Psoas muscle (tissue), 8 donors: ENCODE data around the gene AUTS2. TPM values are rescaled to one million over a fixed set of nuclear protein-coding genes. Genes with fewer than 3 reads are reported as not detected.

ENCODE experiments used
- ATAC-seq, 4 donors: fragments of 200-7000 bp; cut with Tn5 transposase; one replicate each; pipeline ENCODE4 v1.9.1; 2020; ENCODE audit warnings: moderate library complexity in 3 of 4, mild to moderate bottlenecking in 2 of 4
- DNase-seq, 2 donors: peaks; one replicate each; pipeline ENCODE4 v3.0.0-alpha.2; 2020
- H3K27ac ChIP-seq: fragments of 200-600 bp; one replicate; pipeline ENCODE4 v1.8.0; 2022
- H3K27me3 ChIP-seq, 3 donors: fragments of 200-600 bp in 1 of 3; one replicate each; pipeline versions ENCODE4 v1.6.1 to v1.8.0; 2013 to 2022; ENCODE audit warnings: low read length in 2 of 3, mild to moderate bottlenecking in 2 of 3, moderate library complexity in 1 of 3; ENCODE audit not compliant: insufficient read depth in 3 of 3
- H3K36me3 ChIP-seq, 2 donors: fragments of 200-600 bp in 1 of 2; one replicate each; pipeline versions ENCODE4 v1.6.1 to v1.8.0; 2013 to 2022; ENCODE audit warnings: low read depth in 1 of 2, mild to moderate bottlenecking in 1 of 2, moderate library complexity in 1 of 2; ENCODE audit not compliant: insufficient read depth in 1 of 2
- H3K4me1 ChIP-seq: fragments of 200-600 bp; one replicate; pipeline ENCODE4 v1.8.0; 2022
- H3K4me3 ChIP-seq: fragments of 200-600 bp; one replicate; pipeline ENCODE4 v1.8.0; 2022; ENCODE audit warnings: mild to moderate bottlenecking
- H3K9me3 ChIP-seq: fragments of 200-600 bp; one replicate; pipeline ENCODE4 v1.8.0; 2022
- WGBS, 3 donors: extraction: QIAGEN DNeasy Blood & Tissue Kit; methylation state at CpG; one replicate each; pipeline versions ENCODE4 v1.1.6 to v1.1.7; 2013; 5-methylcytosine and 5-hydroxymethylcytosine counted together
- intact Hi-C, 2 donors: fragments of 100-400 bp; cut with DNase I; formaldehyde crosslinking; loops; one replicate each; pipeline versions ENCODE4 v1.11.0 to v1.14.2; 2022
- polyA plus RNA-seq, 3 donors: library from polyadenylated mRNA; stranded (reverse); fragments of 200-250 nt; gene quantifications; one replicate each; pipeline ENCODE4 v1.2.3, GENCODE V29; 2013
- total RNA-seq, 4 donors: library from RNA; stranded (reverse); fragmentation: NEBNext Ultra II Directional in 2 of 4; extraction: Animal tissue kit (Norgen Biotek cat#: 25700) in 2 of 4; gene quantifications; one replicate each; pipeline versions ENCODE4 v1.2.1 to v1.2.4, GENCODE V29; 2021 to 2023
- TF ChIP-seq, protein P1 (sequence below): fragments of 200-600 bp; IDR thresholded peaks from one replicate; pipeline ENCODE4 v1.8.0; 2022; ENCODE audit warnings: antibody characterized with exemption
- donor health status: healthy with polysubstance abuse.
- donor health status: DM: no; HTN: no; CAD: no; lungs with moderate emphysema.
- donor health status: Bipolar disorder and iron deficiency.
- donor health status: healthy.
- donor health status: DM: yes; HTN: yes; CAD: no.
- donor health status: DM: no; HTN: no; CAD: no.
- donor health status: DM: no; HTN: no; CAD: no.
- donor health status: DM: yes; HTN: yes; CAD: no.

The AUTS2 gene
- total and polyA plus RNA-seq, 7 donors = 5.0 to 33.5 (median 14.3) TPM

DNA sequence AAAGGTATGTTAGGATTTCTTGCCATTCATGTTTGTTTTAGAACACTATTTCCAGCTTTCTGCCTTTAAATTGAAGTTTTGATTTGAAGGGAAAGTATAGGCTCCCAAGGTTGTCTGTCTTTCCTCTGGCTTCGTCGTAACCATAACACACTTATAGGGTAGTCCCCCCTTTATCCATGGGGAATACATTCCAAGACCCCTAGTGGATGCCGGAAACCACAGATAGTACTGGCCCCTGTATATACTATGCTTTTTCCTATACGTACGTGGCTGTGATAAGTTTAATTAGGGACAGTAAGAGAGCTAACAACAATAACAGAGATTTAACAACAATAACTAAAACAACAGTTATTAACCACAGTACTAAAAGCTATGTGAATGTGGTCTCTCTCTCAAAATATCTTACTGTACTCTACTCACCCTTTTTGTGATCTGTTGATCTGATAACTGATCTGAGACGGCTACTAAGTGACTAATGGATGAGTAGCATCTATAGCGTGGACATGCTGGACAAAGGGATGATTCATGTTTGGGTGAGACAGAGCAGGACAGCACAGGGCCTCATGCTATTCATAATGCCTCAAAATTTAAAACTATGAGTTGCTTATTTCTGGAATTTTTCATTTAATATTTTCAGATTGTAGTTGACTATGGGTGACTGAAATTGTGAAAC, 273.1 kb downstream of the AUTS2 start:
- TF ChIP-seq, protein P1, sequence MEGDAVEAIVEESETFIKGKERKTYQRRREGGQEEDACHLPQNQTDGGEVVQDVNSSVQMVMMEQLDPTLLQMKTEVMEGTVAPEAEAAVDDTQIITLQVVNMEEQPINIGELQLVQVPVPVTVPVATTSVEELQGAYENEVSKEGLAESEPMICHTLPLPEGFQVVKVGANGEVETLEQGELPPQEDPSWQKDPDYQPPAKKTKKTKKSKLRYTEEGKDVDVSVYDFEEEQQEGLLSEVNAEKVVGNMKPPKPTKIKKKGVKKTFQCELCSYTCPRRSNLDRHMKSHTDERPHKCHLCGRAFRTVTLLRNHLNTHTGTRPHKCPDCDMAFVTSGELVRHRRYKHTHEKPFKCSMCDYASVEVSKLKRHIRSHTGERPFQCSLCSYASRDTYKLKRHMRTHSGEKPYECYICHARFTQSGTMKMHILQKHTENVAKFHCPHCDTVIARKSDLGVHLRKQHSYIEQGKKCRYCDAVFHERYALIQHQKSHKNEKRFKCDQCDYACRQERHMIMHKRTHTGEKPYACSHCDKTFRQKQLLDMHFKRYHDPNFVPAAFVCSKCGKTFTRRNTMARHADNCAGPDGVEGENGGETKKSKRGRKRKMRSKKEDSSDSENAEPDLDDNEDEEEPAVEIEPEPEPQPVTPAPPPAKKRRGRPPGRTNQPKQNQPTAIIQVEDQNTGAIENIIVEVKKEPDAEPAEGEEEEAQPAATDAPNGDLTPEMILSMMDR = no peak
- 87 to 95% (median 92%) methylated on average over 7 of the region's 7 CpGs for WGBS, 3 donors
- intact Hi-C loops = no loop called here
- Histone ChIP-seq H3K36me3 (no peaks in the 10 kb centered on the region), H3K27ac (no peak overlapping the region), H3K4me1 (no peaks in the 10 kb centered on the region), H3K27me3 (no peaks in the 10 kb centered on the region), H3K9me3 (no peaks in the 10 kb centered on the region), H3K4me3 (no peak overlapping the region)
- DNase-seq (no peak), ATAC-seq (no peak)

DNA sequence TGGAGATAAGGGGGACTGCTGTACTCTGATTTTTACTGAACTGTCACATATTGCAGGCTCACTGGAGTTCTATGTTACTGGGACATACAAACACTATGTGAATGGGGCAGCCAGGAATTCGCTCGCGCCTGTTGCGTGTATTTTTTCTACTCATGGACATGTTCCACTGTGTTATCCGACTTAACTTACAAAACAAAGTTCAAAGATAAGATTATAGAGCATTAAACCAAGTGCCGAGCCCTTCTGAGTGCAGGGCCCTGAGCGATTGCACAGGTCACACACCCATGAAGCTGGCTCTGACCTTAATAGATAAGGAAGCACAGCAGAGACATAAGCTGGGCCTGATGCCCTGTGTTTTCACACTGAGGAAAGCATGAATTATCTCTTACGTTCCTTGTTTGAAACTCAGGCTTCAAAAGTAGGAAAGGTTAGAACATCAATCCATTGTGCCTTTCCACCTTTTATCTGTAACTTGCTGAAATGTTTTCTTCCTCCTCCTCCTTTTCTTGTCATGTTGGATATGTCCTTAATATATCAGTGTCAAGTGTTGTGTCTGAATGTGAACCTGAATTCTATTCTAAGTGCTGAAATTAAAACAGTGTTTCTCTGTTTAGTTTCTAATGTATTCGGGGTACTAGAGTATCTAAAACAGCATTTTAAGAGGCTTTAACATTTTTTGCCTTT, 273.8 kb downstream of the AUTS2 start:
- no peak overlapping the region for H3K27ac ChIP-seq
- no peak for ATAC-seq
- intact Hi-C loops = no loop called here
- H3K4me1 ChIP-seq = no peaks in the 10 kb centered on the region
- no peaks in the 10 kb centered on the region for H3K27me3 ChIP-seq
- 84 to 94% (median 90%) methylated on average over 9 of the region's 9 CpGs for WGBS, 3 donors
- no peaks in the 10 kb centered on the region for H3K9me3 ChIP-seq
- no peak for DNase-seq
- no peaks in the 10 kb centered on the region for H3K36me3 ChIP-seq
- TF ChIP-seq, protein P1 = no peak
- no peak overlapping the region for H3K4me3 ChIP-seq

DNA sequence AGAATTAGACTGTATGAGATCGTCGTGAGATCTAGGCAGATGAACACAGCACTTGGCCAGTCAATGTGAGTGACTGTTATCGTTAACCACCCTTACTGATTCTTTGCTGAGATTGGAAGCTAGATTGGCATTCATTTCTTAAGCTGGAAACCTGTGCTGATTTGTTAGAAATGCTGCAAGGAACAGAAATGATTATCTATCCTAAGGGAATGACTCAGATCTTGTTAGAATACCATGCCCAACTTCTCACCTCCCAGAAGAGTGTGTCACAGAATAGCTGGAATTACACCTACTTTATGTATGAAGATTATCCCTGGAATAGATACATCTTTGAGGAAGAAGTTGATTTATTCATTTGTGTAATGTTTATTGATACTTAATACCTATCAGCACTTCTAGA, 275.2 kb downstream of the AUTS2 start:
- H3K27me3 ChIP-seq = no peaks in the 10 kb centered on the region
- DNase-seq (no peak), ATAC-seq (no peak)
- no peaks in the 10 kb centered on the region for H3K36me3 ChIP-seq
- no peaks in the 10 kb centered on the region for H3K4me1 ChIP-seq
- H3K27ac ChIP-seq = no peak overlapping the region
- H3K9me3 ChIP-seq = no peaks in the 10 kb centered on the region
- intact Hi-C loops = no loop called here
- no peak overlapping the region for H3K4me3 ChIP-seq
- 89 to 97% (median 90%) methylated on average over 3 of the region's 3 CpGs for WGBS, 3 donors
- TF ChIP-seq, protein P1 = no peak

DNA sequence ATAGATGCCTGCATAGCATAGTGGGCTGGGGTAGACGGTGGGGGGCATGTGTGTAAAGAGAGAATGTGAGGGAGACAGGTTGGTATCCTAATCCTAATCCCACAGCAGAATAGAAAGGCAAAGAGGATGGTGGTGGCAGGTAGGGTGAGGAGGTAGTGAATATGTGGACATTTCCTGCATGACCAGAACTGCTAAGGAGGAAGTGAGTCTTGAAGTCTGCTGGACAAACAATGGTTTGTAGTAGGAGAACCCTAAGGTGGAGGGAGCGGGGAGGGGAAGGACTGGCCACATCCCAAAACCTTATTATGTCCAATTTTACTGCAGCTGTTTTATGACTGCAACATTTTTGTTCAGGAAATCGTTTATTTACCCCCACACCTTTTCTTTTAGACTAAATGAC, 279.7 kb downstream of the AUTS2 start:
- no peaks in the 10 kb centered on the region for H3K36me3 ChIP-seq
- 54 to 63% (median 60%) methylated on average over 3 of the region's 3 CpGs for WGBS, 3 donors
- no peak for DNase-seq
- TF ChIP-seq, protein P1 = no peak
- H3K27ac ChIP-seq = no peak overlapping the region
- ATAC-seq = no peak
- intact Hi-C loops = no loop called here
- H3K4me3 ChIP-seq = no peak overlapping the region
- no peaks in the 10 kb centered on the region for H3K27me3 ChIP-seq
- no peaks in the 10 kb centered on the region for H3K9me3 ChIP-seq
- H3K4me1 ChIP-seq = no peaks in the 10 kb centered on the region
